Measurements from ENCODE around the gene TNIK.

- TF ChIP-seq YY1 (IDR thresholded peaks at IDR 0.05; ENCODE audit: insufficient read depth, insufficient read length): no peak
- TF ChIP-seq ZNF274 (IDR thresholded peaks at IDR 0.05; ENCODE audit: low read depth, low read length): no peak
Observed at GRCh38 chr3:171378586-171378985, 81.6 kb downstream of the TNIK start.
